AG04449 (cell line): Measurements from ENCODE around the gene MPP1.

Source experiments
- CTCF ChIA-PET: fragments of 350-600 bp; formaldehyde crosslinking; extraction: SDS; loops from one replicate; lab custom pipeline; 2021; ENCODE audit warnings: antibody characterized with exemption; lab: Yijun Ruan, JAX
- POLR2A ChIA-PET: fragments of 400-600, 350-600 bp; formaldehyde crosslinking; extraction: SDS; loops from one replicate; lab custom pipeline; 2020; ENCODE audit warnings: antibody characterized with exemption, inconsistent platforms; lab: Yijun Ruan, JAX
- DNase-seq: peaks from one replicate; pipeline ENCODE4 v3.0.0-alpha.2; 2010; ENCODE audit warnings: low read depth, low spot score
- H3K4me3 ChIP-seq: 2 replicates; pipeline ENCODE4 v1.5.1; 2011; ENCODE audit warnings: low read depth, mild to moderate bottlenecking, control low read depth, low read length
- TF ChIP-seq, protein P1 (sequence below): IDR thresholded peaks from one replicate; pipeline ENCODE4 v1.5.1; 2011; ENCODE audit warnings: mild to moderate bottlenecking, moderate library complexity, low read length, control low read depth, inconsistent platforms; ENCODE audit not compliant: insufficient read depth; ENCODE audit errors: missing control alignments

Gene MPP1

DNA sequence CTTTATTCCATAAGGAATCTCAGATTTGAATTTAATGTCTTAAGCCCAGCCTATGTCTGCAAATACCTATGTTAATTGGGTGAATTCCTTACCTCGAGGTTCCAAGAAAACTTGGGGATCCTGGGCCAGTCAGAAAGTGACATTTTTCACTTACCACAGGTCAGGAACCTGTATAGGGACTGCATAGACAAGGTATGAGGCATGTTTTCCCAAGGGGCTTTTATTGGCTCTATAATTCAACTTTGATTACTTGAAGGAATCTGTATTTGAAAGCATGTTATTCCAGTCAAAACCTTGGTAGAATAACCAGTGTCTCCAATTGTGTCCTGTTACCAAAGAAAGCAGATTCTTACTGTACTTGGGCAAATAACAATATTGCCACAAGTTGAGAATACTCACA lies 8.5 kb upstream of the MPP1 start:
- no peak overlapping the region for H3K4me3 ChIP-seq
- ChIA-PET POLR2A (no interaction called here), CTCF (no interaction called here)
- DNase-seq: no peak
- TF ChIP-seq, protein P1, sequence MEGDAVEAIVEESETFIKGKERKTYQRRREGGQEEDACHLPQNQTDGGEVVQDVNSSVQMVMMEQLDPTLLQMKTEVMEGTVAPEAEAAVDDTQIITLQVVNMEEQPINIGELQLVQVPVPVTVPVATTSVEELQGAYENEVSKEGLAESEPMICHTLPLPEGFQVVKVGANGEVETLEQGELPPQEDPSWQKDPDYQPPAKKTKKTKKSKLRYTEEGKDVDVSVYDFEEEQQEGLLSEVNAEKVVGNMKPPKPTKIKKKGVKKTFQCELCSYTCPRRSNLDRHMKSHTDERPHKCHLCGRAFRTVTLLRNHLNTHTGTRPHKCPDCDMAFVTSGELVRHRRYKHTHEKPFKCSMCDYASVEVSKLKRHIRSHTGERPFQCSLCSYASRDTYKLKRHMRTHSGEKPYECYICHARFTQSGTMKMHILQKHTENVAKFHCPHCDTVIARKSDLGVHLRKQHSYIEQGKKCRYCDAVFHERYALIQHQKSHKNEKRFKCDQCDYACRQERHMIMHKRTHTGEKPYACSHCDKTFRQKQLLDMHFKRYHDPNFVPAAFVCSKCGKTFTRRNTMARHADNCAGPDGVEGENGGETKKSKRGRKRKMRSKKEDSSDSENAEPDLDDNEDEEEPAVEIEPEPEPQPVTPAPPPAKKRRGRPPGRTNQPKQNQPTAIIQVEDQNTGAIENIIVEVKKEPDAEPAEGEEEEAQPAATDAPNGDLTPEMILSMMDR: no peak

DNA sequence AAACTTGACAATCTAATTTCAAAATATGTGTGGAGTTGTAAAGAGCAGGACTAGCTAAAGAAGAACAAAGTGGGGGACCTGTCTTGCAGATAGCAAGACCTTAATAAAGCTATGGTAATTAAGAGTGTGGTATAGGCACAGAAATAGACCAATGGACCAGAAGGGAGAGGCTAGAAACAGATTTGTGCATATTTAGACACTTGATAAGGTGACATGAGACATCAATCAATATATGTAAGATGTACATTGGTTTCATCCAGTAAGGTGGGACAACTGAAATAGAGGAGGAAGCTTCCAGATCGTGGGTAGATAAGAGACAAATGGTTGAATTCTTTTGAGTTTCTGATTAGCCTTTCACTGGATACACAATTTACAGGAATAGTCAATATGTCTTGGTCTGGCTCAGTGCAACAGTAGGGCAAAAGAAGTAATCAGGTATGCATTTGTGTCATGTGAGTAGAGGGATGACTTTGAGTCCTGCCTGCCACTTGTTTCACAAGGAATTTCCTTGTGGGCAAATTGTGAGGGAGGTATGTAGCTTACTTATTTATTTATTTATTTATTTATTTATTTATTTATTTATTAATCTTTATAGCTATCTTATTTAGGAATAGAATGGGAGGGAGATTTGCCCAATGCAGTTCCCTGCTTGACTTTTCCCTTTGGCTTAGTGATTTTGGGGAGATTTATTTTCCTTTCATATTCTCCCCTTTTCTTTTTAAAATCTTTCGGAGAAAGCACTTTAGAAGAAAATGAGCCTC lies 7.2 kb upstream of the MPP1 start:
- DNase-seq: no peak
- CTCF ChIA-PET: no interaction called here
- POLR2A ChIA-PET: no interaction called here
- no peak overlapping the region for H3K4me3 ChIP-seq
- TF ChIP-seq, protein P1: no peak

DNA sequence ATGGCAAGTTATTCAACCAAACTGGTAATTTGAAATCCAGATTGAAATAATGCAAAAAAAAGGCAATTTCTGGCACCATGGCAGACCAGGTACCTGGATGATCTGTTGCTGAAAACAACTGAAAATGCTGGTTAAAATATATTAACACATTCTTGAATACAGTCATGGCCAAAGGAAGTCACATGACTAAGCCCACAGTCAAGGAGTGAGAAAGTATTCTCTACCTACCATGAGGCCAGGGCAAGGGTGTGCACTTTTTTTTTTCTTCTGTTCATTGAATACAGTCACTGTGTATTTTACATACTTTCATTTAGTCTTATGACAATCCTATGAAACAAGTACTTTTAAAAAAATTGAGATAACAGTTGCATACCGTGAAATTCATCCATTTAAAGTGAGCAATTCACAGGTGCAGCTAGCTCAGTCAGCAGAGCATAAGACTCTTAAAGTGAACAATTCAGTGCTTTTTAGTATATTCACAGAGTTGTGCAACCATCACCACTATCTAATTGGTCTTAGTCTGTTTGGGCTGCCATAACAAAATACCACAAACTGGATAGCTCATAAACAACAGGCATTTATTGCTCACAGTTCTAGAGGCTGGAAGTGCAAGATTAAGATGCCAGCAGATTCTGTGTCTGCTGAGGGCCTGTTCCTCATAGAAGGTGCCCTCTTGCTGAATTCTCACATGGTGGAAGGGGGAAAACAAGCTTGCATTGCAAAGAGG lies 4.8 kb upstream of the MPP1 start:
- CTCF ChIA-PET: no interaction called here

DNA sequence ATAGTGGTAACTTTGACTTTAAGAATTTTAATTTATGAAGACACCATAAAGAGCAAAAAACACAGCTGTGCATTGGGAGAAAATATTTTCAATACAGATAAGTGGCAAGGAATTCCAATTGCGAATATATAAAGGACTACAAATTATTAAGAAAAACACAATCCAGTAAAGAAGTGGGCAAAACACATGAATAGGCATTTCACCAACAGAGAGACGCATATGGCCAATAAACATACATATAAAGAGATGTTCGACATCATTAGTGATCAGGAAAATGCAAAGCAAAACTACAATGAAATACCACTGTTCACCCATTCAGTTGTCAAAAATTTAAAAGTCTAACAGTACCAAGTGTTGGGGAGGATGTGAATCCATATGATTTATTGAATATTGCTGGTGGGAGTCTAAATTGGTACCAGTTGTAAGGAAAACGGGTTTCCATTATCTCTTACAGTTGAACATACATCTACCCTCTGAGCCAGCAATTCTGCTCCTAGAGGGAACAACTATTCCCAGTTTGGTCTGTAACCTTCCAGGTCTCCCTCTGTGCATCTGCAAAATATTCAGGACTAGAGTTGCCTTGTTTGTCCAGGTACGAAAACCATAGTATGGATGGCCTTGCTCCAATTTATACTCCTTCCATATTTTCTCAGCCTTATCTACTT lies 1.7 kb upstream of the MPP1 start:
- H3K4me3 ChIP-seq: no peak overlapping the region
- DNase-seq: no peak
- ChIA-PET CTCF (no interaction called here), POLR2A (no interaction called here)
- TF ChIP-seq, protein P1: no peak

More for the DNA sequence above, 4.8 kb upstream of the MPP1 start:
- H3K4me3 ChIP-seq: no peak overlapping the region
- TF ChIP-seq, protein P1: no peak
- POLR2A ChIA-PET: no interaction called here
- DNase-seq: no peak

DNA sequence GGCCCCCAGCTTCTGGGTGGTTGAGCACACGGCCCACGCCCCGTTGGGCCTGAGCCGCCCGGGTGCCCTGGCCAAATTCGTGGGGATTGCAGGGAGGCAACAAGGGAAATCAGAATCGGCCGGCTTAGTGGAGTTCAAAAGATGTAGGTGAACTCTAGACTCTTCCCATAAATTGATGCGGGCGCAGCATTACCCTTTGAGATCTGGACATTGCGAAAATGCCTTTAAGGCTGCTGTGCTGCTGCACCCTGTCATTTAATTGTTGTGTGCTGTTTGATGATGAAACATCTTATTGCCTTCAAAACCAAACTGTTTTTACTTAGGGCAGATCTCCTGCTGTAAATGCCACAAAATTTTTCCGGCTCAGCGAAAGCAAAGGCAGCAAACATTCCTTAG lies 409 bp upstream of the MPP1 start:
- ChIA-PET CTCF (interaction anchor here (1.0 kb wide), 1 partner anchor 57 kb away, joined by 3 read pairs; no protein-coding TSS in a partner anchor), POLR2A (interaction anchor here (0.6 to 1.8 kb wide), 2 partner anchors 35 to 42 kb away, joined by 4 to 7 read pairs; no protein-coding TSS in a partner anchor)
- H3K4me3 ChIP-seq: peak overlapping the region; percentile 69
- DNase-seq: peak; percentile 3
- TF ChIP-seq, protein P1: no peak
